ENCODE data around the gene PLXND1.

- TF ChIP-seq CTCF (conservative IDR thresholded peaks at IDR 0.05; ENCODE audit: low read length) (no peak), EZH2phosphoT487 (IDR thresholded peaks at IDR 0.05; ENCODE audit: borderline replicate concordance, low read depth, low read length) (no peak)
These were observed 46.5 kb upstream of the PLXND1 start for GRCh38 chr3:129653019-129653418.
